SK-N-SH (cell line): ENCODE results near the gene PLCB1. TPM values are rescaled to one million over a fixed set of nuclear protein-coding genes. Genes with fewer than 3 reads are reported as not detected.

Experiments
- CTCF ChIA-PET: fragments of 300-600, 350-600 bp; formaldehyde crosslinking; extraction: SDS; loops from one replicate; lab custom pipeline; 2021; lab: Yijun Ruan, JAX
- POLR2A ChIA-PET: fragments of 350-600 bp; sonication (Branson Sonifier 250); formaldehyde crosslinking; extraction: SDS; loops from one replicate; lab custom pipeline; 2020; ENCODE audit warnings: antibody characterized with exemption, inconsistent platforms; lab: Yijun Ruan, JAX
- DNase-seq: peaks from one replicate; pipeline ENCODE4 v3.0.0; 2012
- H2AFZ ChIP-seq: fragments of 200-600 bp; sonication (generic); 2 replicates; pipeline ENCODE4 v1.8.1; 2016; ENCODE audit warnings: antibody characterized with exemption, mild to moderate bottlenecking, low read depth
- H3F3A ChIP-seq: fragments of 200-600 bp; sonication (generic); replicated peaks from 2 replicates; pipeline ENCODE3; 2016; ENCODE audit warnings: antibody characterized with exemption, mild to moderate bottlenecking; ENCODE audit not compliant: insufficient read depth
- H3K27ac ChIP-seq, 2 experiments: fragments of 200-500 bp in 1 of 2; fragments of 200-600 bp in 1 of 2; sonication (Bioruptor generic) in 1 of 2; sonication (generic), shearing (Covaris generic) in 1 of 2; 2 replicates each; pipeline versions ENCODE4 v1.5.1 to v1.6.1; 2014 to 2016; ENCODE audit warnings: low read depth in 2 of 2, inconsistent platforms in 1 of 2, low read length in 1 of 2, mild to moderate bottlenecking in 1 of 2, mixed read lengths in 1 of 2
- H3K27me3 ChIP-seq: fragments of 200-600 bp; sonication (generic), shearing (Covaris generic); 2 replicates; pipeline ENCODE4 v1.6.1; 2016; ENCODE audit warnings: mixed run types; ENCODE audit not compliant: insufficient read depth
- H3K36me3 ChIP-seq, 2 experiments: fragments of 200-500 bp in 1 of 2; fragments of 200-600 bp in 1 of 2; sonication (Bioruptor generic) in 1 of 2; sonication (generic) in 1 of 2; replicated peaks in 1 of 2; 2 replicates each; pipeline versions ENCODE3 to v1.5.1; 2014 to 2016; ENCODE audit warnings: low read length in 1 of 2, mild to moderate bottlenecking in 1 of 2; ENCODE audit not compliant: insufficient read depth in 2 of 2, control insufficient read depth in 1 of 2
- H3K4me1 ChIP-seq, 2 experiments: fragments of 200-500 bp in 1 of 2; fragments of 200-600 bp in 1 of 2; sonication (Bioruptor generic) in 1 of 2; sonication (generic), shearing (Covaris generic) in 1 of 2; 2 replicates each; pipeline versions ENCODE4 v1.5.1 to v1.6.1; 2014 to 2016; ENCODE audit warnings: low read depth in 1 of 2, low read length in 1 of 2, mixed run types in 1 of 2; ENCODE audit not compliant: insufficient read depth in 2 of 2, control insufficient read depth in 1 of 2
- H3K4me2 ChIP-seq: fragments of 200-600 bp; sonication (generic), shearing (Covaris generic); 2 replicates; pipeline ENCODE4 v1.6.1; 2017; ENCODE audit warnings: mixed run types
- H3K4me3 ChIP-seq, 2 experiments: fragments of 200-500 bp in 1 of 2; fragments of 200-600 bp in 1 of 2; sonication (Bioruptor generic) in 1 of 2; sonication (generic), shearing (Covaris generic) in 1 of 2; 2 replicates each; pipeline versions ENCODE4 v1.5.1 to v1.8.1; 2014 to 2016; ENCODE audit warnings: low read depth in 2 of 2, inconsistent platforms in 1 of 2, low read length in 1 of 2, mild to moderate bottlenecking in 1 of 2, mixed read lengths in 1 of 2, moderate library complexity in 1 of 2
- H3K79me2 ChIP-seq: fragments of 200-600 bp; sonication (generic); 2 replicates; pipeline ENCODE4 v1.8.1; 2017; ENCODE audit warnings: mild to moderate bottlenecking; ENCODE audit not compliant: insufficient read depth
- H3K9ac ChIP-seq: fragments of 200-600 bp; sonication (generic); 2 replicates; pipeline ENCODE4 v1.6.1; 2017; ENCODE audit warnings: mixed run types
- H3K9me2 ChIP-seq: fragments of 200-600 bp; sonication (generic); 2 replicates; pipeline ENCODE4 v1.6.1; 2017; ENCODE audit warnings: mixed run types
- H3K9me3 ChIP-seq: fragments of 200-600 bp; sonication (generic); 2 replicates; pipeline ENCODE4 v1.6.1; 2017; ENCODE audit warnings: mixed run types, mild to moderate bottlenecking, moderate library complexity
- H4K20me1 ChIP-seq: fragments of 200-600 bp; sonication (generic); 2 replicates; pipeline ENCODE4 v1.6.1; 2017; ENCODE audit warnings: mild to moderate bottlenecking, mixed run types; ENCODE audit not compliant: insufficient read depth
- CHD2 ChIP-seq: fragments of 150-350 bp; IDR thresholded peaks from 2 replicates; pipeline ENCODE4 v1.6.1; 2018; ENCODE audit warnings: low read length; ENCODE audit not compliant: partially characterized antibody
- EP300 ChIP-seq, 2 experiments: IDR thresholded peaks; 2 replicates each; pipeline versions ENCODE4 v1.4.0 to v1.6.1; 2012; ENCODE audit warnings: borderline replicate concordance in 1 of 2, low read depth in 1 of 2, low read length in 1 of 2
- FOSL2 ChIP-seq: IDR thresholded peaks from 2 replicates; pipeline ENCODE4 v1.4.0; 2012; ENCODE audit warnings: low read depth, mild to moderate bottlenecking, moderate library complexity, borderline replicate concordance
- FOXJ3 ChIP-seq: sonication (generic); formaldehyde crosslinking; IDR thresholded peaks from 2 replicates; pipeline ENCODE4 v1.5.1; 2020; ENCODE audit warnings: mild to moderate bottlenecking, missing genetic modification reagents
- GABPA ChIP-seq: IDR thresholded peaks from 2 replicates; pipeline ENCODE4 v1.4.0; 2012; ENCODE audit warnings: low read depth, mild to moderate bottlenecking
- GATA2 ChIP-seq: sonication (generic); formaldehyde crosslinking; IDR thresholded peaks from 2 replicates; pipeline ENCODE4 v1.5.0; 2020; ENCODE audit warnings: mild to moderate bottlenecking, missing genetic modification reagents
- IRF3 ChIP-seq: fragments of 150-350 bp; IDR thresholded peaks from 2 replicates; pipeline ENCODE4 v1.6.1; 2016; ENCODE audit warnings: mild to moderate bottlenecking, low read depth, low read length
- JUND ChIP-seq: IDR thresholded peaks from 2 replicates; pipeline ENCODE4 v1.4.0; 2012
- MEF2A ChIP-seq: IDR thresholded peaks from 2 replicates; pipeline ENCODE4 v1.4.0; 2012; ENCODE audit warnings: low read depth, borderline replicate concordance
- NFIC ChIP-seq: IDR thresholded peaks from 2 replicates; pipeline ENCODE4 v1.4.0; 2012; ENCODE audit warnings: borderline replicate concordance
- NRF1 ChIP-seq: IDR thresholded peaks from 2 replicates; pipeline ENCODE4 v1.6.1; 2012; ENCODE audit warnings: low read depth, mild to moderate bottlenecking, low read length
- PBX3 ChIP-seq: IDR thresholded peaks from 2 replicates; pipeline ENCODE4; 2012
- POLR2AphosphoS5 ChIP-seq: IDR thresholded peaks from 2 replicates; pipeline ENCODE4 v1.6.1; 2012; ENCODE audit warnings: low read depth, low read length
- RAD21 ChIP-seq: IDR thresholded peaks from 2 replicates; pipeline ENCODE4 v1.6.1; 2012; ENCODE audit warnings: mild to moderate bottlenecking, low read length
- RCOR1 ChIP-seq: fragments of 150-350 bp; IDR thresholded peaks from 2 replicates; pipeline ENCODE4 v1.6.1; 2017; ENCODE audit warnings: antibody characterized with exemption, low read length
- REST ChIP-seq: IDR thresholded peaks from 2 replicates; pipeline ENCODE4 v1.6.1; 2012; ENCODE audit warnings: mild to moderate bottlenecking, low read depth, low read length, moderate library complexity
- RFX5 ChIP-seq: IDR thresholded peaks from 2 replicates; pipeline ENCODE4 v1.6.1; 2012; ENCODE audit warnings: mild to moderate bottlenecking, improper control_type of control experiment, low read length
- RXRA ChIP-seq: IDR thresholded peaks from 2 replicates; pipeline ENCODE4 v1.4.0; 2012; ENCODE audit warnings: low read depth, mild to moderate bottlenecking, borderline replicate concordance
- SIN3A ChIP-seq: IDR thresholded peaks from 2 replicates; pipeline ENCODE4 v1.6.1; 2012; ENCODE audit warnings: low read depth, mild to moderate bottlenecking, low read length, moderate library complexity, borderline replicate concordance
- TCF12 ChIP-seq: IDR thresholded peaks from 2 replicates; pipeline ENCODE4 v1.4.0; 2012
- TEAD4 ChIP-seq: IDR thresholded peaks from 2 replicates; pipeline ENCODE4 v1.4.0; 2012; ENCODE audit warnings: mild to moderate bottlenecking, borderline replicate concordance; ENCODE audit not compliant: insufficient read depth
- USF1 ChIP-seq: IDR thresholded peaks from 2 replicates; pipeline ENCODE4 v1.4.0; 2012; ENCODE audit warnings: low read depth, borderline replicate concordance
- WGBS: methylation state at CpG from one replicate; pipeline ENCODE4 v1.1.6; 2017; ENCODE audit warnings: low lambda C conversion rate; 5-methylcytosine and 5-hydroxymethylcytosine counted together
- polyA plus RNA-seq, 3 experiments: library from polyadenylated mRNA; depleted of rRNA; stranded (reverse); fragments of >200 nt; gene quantifications; 2 replicates each; pipeline ENCODE4 v1.2.3, GENCODE V29; 2012

The PLCB1 gene
- polyA plus RNA-seq, 1 of the 3 experiments (the other 2 are of a cell fraction) = 10.5 TPM

GRCh38 chr20:8858181-8858787 lies 726.2 kb downstream of the PLCB1 start:
- TF ChIP-seq NFIC (peak; percentile 11; the same call in 1 of the 2 replicates), RCOR1 (no peak), GATA2 (CRISPR knock-in tag) (no peak), NRF1 (no peak), RXRA (no peak), REST (no peak)
- no peaks in the 10 kb centered on the region for H3K9me2 ChIP-seq
- DNase-seq = peak; percentile 36
- no peaks in the 10 kb centered on the region for H3K79me2 ChIP-seq
- peaks cover 9% of the 10 kb centered on the region for H3F3A ChIP-seq
- H3K4me1 ChIP-seq = peaks cover 3 to 17% of the 10 kb centered on the region in 2 experiments
- whole genome bisulfite sequencing = 58% methylated on average over 4 of the region's 4 CpGs
- H3K4me2 ChIP-seq = no peak overlapping the region
- H3K9ac ChIP-seq = no peak overlapping the region
- H3K27ac ChIP-seq = no peak overlapping the region; a peak in 1 of 4 replicates
- CTCF ChIA-PET = interaction anchor here (0.9 to 1.2 kb wide), 4 partner anchors 493 to 550 kb away, joined by 3 to 5 read pairs (median 3); no protein-coding TSS in a partner anchor
- no peak overlapping the region for H3K4me3 ChIP-seq
- no peaks in the 10 kb centered on the region for H4K20me1 ChIP-seq
- no peaks in the 10 kb centered on the region for H3K36me3 ChIP-seq
- POLR2A ChIA-PET = no interaction called here
- H3K27me3 ChIP-seq = no peaks in the 10 kb centered on the region
- no peaks in the 10 kb centered on the region for H3K9me3 ChIP-seq
- H2AFZ ChIP-seq = no peak overlapping the region

- H3F3A ChIP-seq = peaks cover 9% of the 10 kb centered on the region
- H3K9me2 ChIP-seq = no peaks in the 10 kb centered on the region
- H4K20me1 ChIP-seq = no peaks in the 10 kb centered on the region
- peak overlapping the region in 1 of 2 experiments; percentile 58; a peak in 2 of 4 replicates for H3K27ac ChIP-seq
- CTCF ChIA-PET = interaction anchor here (1.4 to 1.6 kb wide), 2 partner anchors 72 to 485 kb away, joined by 3 to 4 read pairs; no protein-coding TSS in a partner anchor
- no peak for DNase-seq
- H2AFZ ChIP-seq = no peak overlapping the region
- H3K4me2 ChIP-seq = no peak overlapping the region; the same call in 1 of the 2 replicates
- H3K9ac ChIP-seq = no peak overlapping the region
- no peaks in the 10 kb centered on the region for H3K9me3 ChIP-seq
- peaks cover 0 to 11% of the 10 kb centered on the region in 2 experiments for H3K4me1 ChIP-seq
- 46% methylated on average over 2 of the region's 2 CpGs for WGBS
- POLR2A ChIA-PET = no interaction called here
- H3K79me2 ChIP-seq = no peaks in the 10 kb centered on the region
- no peaks in the 10 kb centered on the region for H3K36me3 ChIP-seq
- no peak overlapping the region for H3K4me3 ChIP-seq
- no peaks in the 10 kb centered on the region for H3K27me3 ChIP-seq
- TF ChIP-seq TCF12 (peak; percentile 34), CHD2 (no peak), SIN3A (no peak), RAD21 (no peak), RFX5 (no peak), USF1 (no peak), PBX3 (0 out of 2 replicates have a peak, but pooled peaks have one; percentile 17), JUND (peak; percentile 61; the same call in 1 of the 2 replicates), NFIC (0 out of 2 replicates have a peak, but pooled peaks have one; percentile 3), GABPA (no peak), TEAD4 (no peak), POLR2AphosphoS5 (no peak), FOSL2 (peak; percentile 52; the same call in 1 of the 2 replicates), MEF2A (no peak), EP300 (IDR thresholded peaks at IDR 0.05; ENCODE audit: borderline replicate concordance in 1 of 2, low read depth in 1 of 2, low read length in 1 of 2) (no peak), IRF3 (no peak), FOXJ3 (CRISPR knock-in tag) (no peak)
These were observed 728.0 kb downstream of the PLCB1 start for GRCh38 chr20:8860011-8860495.
